ENCODE data around the gene COL13A1.

The COL13A1 gene

GRCh38 chr10:69898941-69899340 lies 97.2 kb downstream of the COL13A1 start:
- no peak for DNase-seq (ENCODE audit: low spot score)
- no peak for TF ChIP-seq CTCF (IDR thresholded peaks at IDR 0.05)
- Histone ChIP-seq H3K4me3 (no peak overlapping the region), H3K27ac (no peak overlapping the region)

GRCh38 chr10:69899727-69900595 lies 98.3 kb downstream of the COL13A1 start:
- Histone ChIP-seq H3K4me3 (no peak overlapping the region), H3K27ac (no peak overlapping the region)
- TF ChIP-seq CTCF (IDR thresholded peaks at IDR 0.05): no peak
- DNase-seq (ENCODE audit: low spot score): no peak

DNA sequence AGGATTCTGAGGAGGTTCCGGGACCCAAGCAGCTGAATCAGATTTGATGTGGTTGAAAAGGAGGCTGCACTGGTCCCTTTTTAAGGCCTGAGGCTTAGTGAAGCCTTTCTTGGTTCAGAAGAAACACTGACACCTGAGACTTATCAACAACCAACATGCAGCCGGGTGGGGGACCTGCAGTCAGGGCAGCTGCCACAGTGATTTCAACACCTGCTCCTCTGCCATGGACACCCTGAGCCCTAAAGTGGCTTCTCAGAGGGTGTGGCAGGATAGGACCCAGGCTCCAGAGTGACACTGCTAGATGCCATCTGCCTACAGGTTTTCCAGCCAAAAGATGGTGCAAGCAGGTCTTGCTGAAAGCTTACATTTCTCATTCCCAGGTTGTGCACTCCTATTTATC lies 99.3 kb downstream of the COL13A1 start:
- TF ChIP-seq CTCF (IDR thresholded peaks at IDR 0.05): no peak
- no peak for DNase-seq (ENCODE audit: low spot score)
- no peak overlapping the region for H3K4me3 ChIP-seq
- no peak overlapping the region for H3K27ac ChIP-seq

DNA sequence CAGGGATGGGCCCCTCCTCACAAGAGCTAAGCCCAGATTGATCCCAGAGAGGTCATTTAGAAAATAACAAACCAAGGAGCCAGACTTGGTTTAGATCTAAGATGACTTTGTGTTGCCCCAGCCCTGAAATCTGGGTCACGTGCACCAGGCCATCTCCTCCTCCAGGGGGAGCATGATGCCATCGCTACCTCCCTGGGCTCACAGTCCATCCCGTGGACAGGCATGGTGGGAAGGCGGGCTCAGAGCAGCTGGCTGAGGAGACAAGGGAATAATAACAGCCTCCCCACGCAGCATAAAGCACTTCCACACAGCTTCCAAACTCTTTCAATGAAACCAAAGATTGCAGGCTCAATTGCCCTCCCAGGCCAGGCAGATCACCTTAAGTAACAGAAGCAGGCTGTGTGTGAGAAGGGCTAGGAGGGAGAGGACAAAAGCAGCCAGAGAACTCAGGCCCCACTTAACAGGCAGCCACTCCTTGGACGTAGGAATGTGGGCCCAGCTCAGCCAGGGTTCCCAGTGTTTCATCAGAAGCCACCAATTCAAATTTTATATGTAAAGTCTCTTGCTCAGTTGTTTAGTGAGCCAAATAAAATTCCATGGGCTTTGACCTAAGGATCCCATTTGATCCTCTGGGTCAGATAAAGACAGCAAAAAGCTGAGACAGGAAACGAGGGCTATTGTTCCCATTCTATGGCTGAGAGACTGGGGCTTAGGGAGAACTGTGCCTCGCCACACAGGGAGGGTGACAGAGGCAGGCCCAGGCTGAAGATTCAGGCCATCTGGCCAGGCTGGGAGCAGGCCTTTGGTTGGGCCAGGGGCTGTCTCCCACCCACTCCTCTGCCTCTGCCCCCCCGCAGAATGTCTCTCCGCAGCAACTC lies 100.2 kb downstream of the COL13A1 start:
- no peak for DNase-seq (ENCODE audit: low spot score)
- peak; percentile 39 for TF ChIP-seq CTCF (IDR thresholded peaks at IDR 0.05)
- no peak overlapping the region for H3K27ac ChIP-seq
- no peak overlapping the region for H3K4me3 ChIP-seq

DNA sequence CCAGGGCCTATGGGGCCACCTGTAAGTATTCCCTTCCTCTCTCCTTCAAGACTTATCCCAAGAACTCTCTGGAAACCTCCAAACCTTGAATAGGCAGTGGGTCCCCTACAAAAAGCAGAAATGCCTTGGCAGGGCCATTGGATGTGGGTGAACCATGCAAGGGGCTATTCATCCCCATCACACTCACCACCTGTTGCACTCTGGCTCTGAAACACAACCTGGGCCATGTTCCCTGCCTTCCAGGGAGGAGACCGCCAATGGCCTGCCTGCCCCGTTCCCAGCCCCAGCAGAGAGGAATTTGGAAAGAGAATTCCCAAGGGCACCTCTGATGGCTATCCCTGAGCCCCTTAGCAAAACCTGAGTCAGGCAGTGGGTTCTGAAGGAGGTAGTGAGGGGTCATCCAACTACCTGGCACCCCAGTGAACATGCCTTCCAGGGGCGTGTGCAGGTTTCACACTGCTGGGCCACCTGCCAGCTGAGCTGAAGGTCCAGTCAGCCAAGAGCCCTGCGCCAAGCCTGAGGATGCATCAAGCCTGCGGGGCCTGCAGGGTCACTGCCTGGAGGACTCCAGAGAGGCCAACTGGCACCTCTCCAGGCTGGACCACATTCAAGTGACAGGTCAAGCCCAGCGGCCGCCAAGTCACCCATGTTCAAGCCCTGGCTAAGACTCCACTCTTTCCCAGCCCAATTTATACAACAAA lies 101.3 kb downstream of the COL13A1 start:
- no peak for TF ChIP-seq CTCF (IDR thresholded peaks at IDR 0.05)
- DNase-seq (ENCODE audit: low spot score): no peak
- Histone ChIP-seq H3K27ac (no peak overlapping the region), H3K4me3 (no peak overlapping the region)

DNA sequence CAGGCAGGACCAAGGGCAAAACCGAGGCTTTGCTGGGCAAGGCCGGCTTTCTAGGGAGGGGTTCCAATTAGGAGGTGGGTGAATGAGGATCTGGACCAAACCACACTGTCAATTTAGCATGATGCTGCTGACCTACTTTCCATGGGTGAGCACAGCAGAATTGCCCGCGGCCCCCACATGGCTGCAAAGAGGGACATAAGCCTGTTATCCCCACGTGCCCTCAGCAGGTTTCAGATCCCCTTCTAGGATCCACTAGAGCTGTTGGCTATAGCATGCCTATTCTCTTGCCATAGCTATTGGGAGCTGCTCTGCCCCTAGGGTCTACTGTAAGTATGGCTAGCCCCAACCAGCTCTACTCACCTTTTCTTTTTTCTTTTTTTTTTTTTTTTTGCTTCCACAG lies 102.8 kb downstream of the COL13A1 start:
- TF ChIP-seq CTCF (IDR thresholded peaks at IDR 0.05): no peak
- no peak for DNase-seq (ENCODE audit: low spot score)

More for the DNA sequence above, 102.8 kb downstream of the COL13A1 start:
- Histone ChIP-seq H3K27ac (no peak overlapping the region), H3K4me3 (no peak overlapping the region)
